CD14-positive monocyte (primary cell): ENCODE results near the gene REL. TPM values are rescaled to one million over a fixed set of nuclear protein-coding genes. Genes with fewer than 3 reads are reported as not detected.
A peak's percentile ranks its signal among the peaks of the same experiment; 100 is the strongest.
"Not testable (repeated sequence)": the region's sequence is repeated elsewhere in the genome, so short reads cannot be mapped to it uniquely, and the experiment has no call there.

Source experiments
- DNase-seq, 3 donors: peaks; one replicate each; pipeline ENCODE4 v3.0.0-alpha.2; 2011 to 2022
- H2AFZ ChIP-seq: 2 replicates; pipeline ENCODE4 v1.6.0; 2012; ENCODE audit warnings: mild to moderate bottlenecking, low read depth, low read length, inconsistent platforms; ENCODE audit not compliant: insufficient read depth, poor library complexity, severe bottlenecking
- H3K27ac ChIP-seq, 2 donors: 1 replicate in 1 of 2; 2 replicates in 1 of 2; pipeline ENCODE4 v1.5.1; 2012 to 2013; ENCODE audit warnings: low read length in 2 of 2, control low read depth in 1 of 2, inconsistent platforms in 1 of 2, low read depth in 1 of 2, mild to moderate bottlenecking in 1 of 2
- H3K27me3 ChIP-seq, 2 donors: one replicate each; pipeline versions ENCODE4 v1.6.0 to v1.6.1; 2011 to 2013; ENCODE audit warnings: low read length in 2 of 2; ENCODE audit not compliant: control insufficient read depth in 2 of 2, insufficient read depth in 2 of 2
- H3K36me3 ChIP-seq, 2 donors: replicated peaks in 1 of 2; 1 replicate in 1 of 2; 2 replicates in 1 of 2; pipeline versions ENCODE4 v1.5.1 to v1.6.1; 2012 to 2013; ENCODE audit warnings: low read length in 2 of 2, control low read depth in 1 of 2, inconsistent platforms in 1 of 2, mild to moderate bottlenecking in 1 of 2; ENCODE audit not compliant: insufficient read depth in 2 of 2, control insufficient read depth in 1 of 2
- H3K4me1 ChIP-seq, 2 donors: 1 replicate in 1 of 2; 2 replicates in 1 of 2; pipeline versions ENCODE4 v1.5.1 to v1.6.1; 2012 to 2013; ENCODE audit warnings: low read length in 2 of 2, control low read depth in 1 of 2, inconsistent platforms in 1 of 2, mild to moderate bottlenecking in 1 of 2, moderate library complexity in 1 of 2; ENCODE audit not compliant: insufficient read depth in 2 of 2, control insufficient read depth in 1 of 2
- H3K4me2 ChIP-seq: replicated peaks from 2 replicates; pipeline ENCODE3; 2012; ENCODE audit warnings: low read length, moderate library complexity, mild to moderate bottlenecking; ENCODE audit not compliant: poor library complexity, severe bottlenecking; ENCODE audit errors: extremely low read depth
- H3K4me3 ChIP-seq, 3 experiments: fragments of 200-600 bp in 1 of 3; sonication (generic) in 1 of 3; replicated peaks in 1 of 3; 1 replicate in 2 of 3; 2 replicates in 1 of 3; pipeline ENCODE4 v1.5.1; 2011 to 2013; ENCODE audit warnings: low read length in 3 of 3, mild to moderate bottlenecking in 3 of 3, control low read depth in 2 of 3, low read depth in 2 of 3, inconsistent platforms in 1 of 3, moderate library complexity in 1 of 3
- H3K79me2 ChIP-seq: 2 replicates; pipeline ENCODE4 v1.6.0; 2012; ENCODE audit warnings: mild to moderate bottlenecking, control low read depth, inconsistent platforms, low read length, moderate library complexity; ENCODE audit not compliant: insufficient read depth
- H3K9ac ChIP-seq: 2 replicates; pipeline ENCODE4 v1.6.0; 2017; ENCODE audit warnings: low read length, mild to moderate bottlenecking; ENCODE audit not compliant: insufficient read depth, poor library complexity, severe bottlenecking
- H3K9me3 ChIP-seq, 2 donors: replicated peaks in 1 of 2; 1 replicate in 1 of 2; 2 replicates in 1 of 2; pipeline versions ENCODE4 v1.5.1 to v1.6.1; 2012 to 2013; ENCODE audit warnings: low read length in 2 of 2, control low read depth in 1 of 2; ENCODE audit not compliant: control insufficient read depth in 1 of 2, insufficient read depth in 1 of 2
- H4K20me1 ChIP-seq: 2 replicates; pipeline ENCODE4 v1.6.0; 2012; ENCODE audit warnings: mild to moderate bottlenecking, low read length, control low read depth, moderate library complexity; ENCODE audit not compliant: insufficient read depth
- H3K27ac Mint-ChIP-seq, 7 donors: one replicate each; pipeline ENCODE4 v1.8.0; 2020; ENCODE audit warnings: mild to moderate bottlenecking in 7 of 7, mixed read lengths in 7 of 7, moderate library complexity in 6 of 7, inconsistent platforms in 2 of 7
- H3K27me3 Mint-ChIP-seq, 3 donors: one replicate each; pipeline ENCODE4 v1.8.0; 2021 to 2022; ENCODE audit warnings: low read depth in 3 of 3, mild to moderate bottlenecking in 3 of 3, mixed read lengths in 3 of 3, moderate library complexity in 3 of 3, inconsistent platforms in 1 of 3
- H3K36me3 Mint-ChIP-seq, 2 donors: one replicate each; pipeline ENCODE4 v1.8.0; 2020; ENCODE audit warnings: mixed read lengths in 2 of 2, inconsistent platforms in 1 of 2, mild to moderate bottlenecking in 1 of 2
- H3K4me1 Mint-ChIP-seq: one replicate; pipeline ENCODE4 v1.8.0; 2020; ENCODE audit warnings: mild to moderate bottlenecking, mixed read lengths
- H3K4me3 Mint-ChIP-seq, 2 donors: one replicate each; pipeline ENCODE4 v1.8.0; 2020; ENCODE audit warnings: mild to moderate bottlenecking in 2 of 2, mixed read lengths in 2 of 2, moderate library complexity in 1 of 2
- H3K9me3 Mint-ChIP-seq, 7 donors: one replicate each; pipeline ENCODE4 v1.8.0; 2020 to 2022; ENCODE audit warnings: mixed read lengths in 7 of 7, mild to moderate bottlenecking in 6 of 7, moderate library complexity in 6 of 7, inconsistent platforms in 2 of 7
- CTCF ChIP-seq: fragments of 200-600 bp; IDR thresholded peaks from one replicate; pipeline ENCODE4 v1.8.0; 2022; ENCODE audit warnings: antibody characterized with exemption, mild to moderate bottlenecking
- WGBS: methylation state at CpG from one replicate; pipeline ENCODE4 v1.1.5; 2013; ENCODE audit warnings: missing lambda C conversion rate; ENCODE audit not compliant: insufficient coverage; 5-methylcytosine and 5-hydroxymethylcytosine counted together
- intact Hi-C, 2 donors: fragments of 100-400 bp; cut with micrococcal nuclease; formaldehyde crosslinking; loops; one replicate each; pipeline versions ENCODE4 v1.15.0 to v1.15.1; 2023
- polyA plus RNA-seq, 3 donors: library from polyadenylated mRNA; depleted of rRNA in 1 of 3; unstranded in 2 of 3; stranded (reverse) in 1 of 3; fragments of 300-500 nt in 2 of 3; fragments of >200 nt in 1 of 3; fragmentation: Illumina TruSeq in 2 of 3; gene quantifications; 1 replicate in 2 of 3; 2 replicates in 1 of 3; pipeline ENCODE4 v1.2.3, GENCODE V29; 2012 to 2021

The REL gene
- polyA plus RNA-seq, 3 donors: 18.3 to 34.3 (median 20.3) TPM

- no peak overlapping the region for H3K27ac ChIP-seq
- no peak overlapping the region for H3K4me3 Mint-ChIP-seq
- no peaks in the 10 kb centered on the region for H3K4me1 ChIP-seq
- H3K9me3 Mint-ChIP-seq: no peaks in the 10 kb centered on the region
- no peak overlapping the region for H3K9ac ChIP-seq
- H3K27me3 ChIP-seq: no peaks in the 10 kb centered on the region
- H3K27me3 Mint-ChIP-seq: no peaks in the 10 kb centered on the region
- peaks cover 82% of the 10 kb centered on the region for H3K79me2 ChIP-seq
- peaks cover 86 to 99% of the 10 kb centered on the region in 2 donors for H3K36me3 ChIP-seq
- H3K9me3 ChIP-seq: no peaks in the 10 kb centered on the region
- H4K20me1 ChIP-seq: peaks cover 100% of the 10 kb centered on the region
- H3K4me2 ChIP-seq: no peak overlapping the region
- peak overlapping the region in 3 of 7 donors; percentile 8 to 52 (median 50) for H3K27ac Mint-ChIP-seq
- H3K36me3 Mint-ChIP-seq: peaks cover 73 to 92% of the 10 kb centered on the region in 2 donors
- DNase-seq: no peak
- no peaks in the 10 kb centered on the region for H3K4me1 Mint-ChIP-seq
- intact Hi-C loops: loop anchor here in 1 of 2 donors (1.0 kb wide), 1 partner anchor 15 kb away; no protein-coding TSS in a partner anchor
- TF ChIP-seq CTCF: no peak
- no peak overlapping the region for H2AFZ ChIP-seq
- H3K4me3 ChIP-seq: no peak overlapping the region
- WGBS: no CpG with 5 or more reads among the region's 1 CpG
These were observed 18.5 kb downstream of the REL start for GRCh38 chr2:60899892-60900249.

GRCh38 chr2:60901296-60901695 lies 19.9 kb downstream of the REL start:
- 96% methylated on average over 4 of the region's 6 CpGs for WGBS
- H3K4me2 ChIP-seq, H3K4me1 Mint-ChIP-seq, H3K9ac ChIP-seq, H3K27ac ChIP-seq, H3K27me3 ChIP-seq, DNase-seq, H2AFZ ChIP-seq, H3K9me3 ChIP-seq, H3K9me3 Mint-ChIP-seq, H3K4me3 Mint-ChIP-seq, H3K4me3 ChIP-seq, H3K27me3 Mint-ChIP-seq, H3K4me1 ChIP-seq, intact Hi-C loops: not testable (repeated sequence)
- Mint-ChIP-seq H3K27ac (peak overlapping the region in 1 of 7 donors; percentile 36), H3K36me3 (peaks cover 79 to 94% of the 10 kb centered on the region in 2 donors)
- peaks cover 100% of the 10 kb centered on the region for H4K20me1 ChIP-seq
- peaks cover 86 to 100% of the 10 kb centered on the region in 2 donors for H3K36me3 ChIP-seq
- H3K79me2 ChIP-seq: peaks cover 77% of the 10 kb centered on the region

GRCh38 chr2:60905867-60906266 lies 24.5 kb downstream of the REL start:
- peaks cover 64 to 97% of the 10 kb centered on the region in 2 donors for H3K36me3 ChIP-seq
- peak in 1 of 3 donors; percentile 62 for DNase-seq
- H3K4me3 ChIP-seq, H3K4me2 ChIP-seq, H3K4me3 Mint-ChIP-seq, H3K4me1 Mint-ChIP-seq, H2AFZ ChIP-seq, H3K9me3 ChIP-seq, H3K27me3 Mint-ChIP-seq, H3K27ac ChIP-seq, intact Hi-C loops, H3K4me1 ChIP-seq, H3K9me3 Mint-ChIP-seq, H3K9ac ChIP-seq, H3K27me3 ChIP-seq: not testable (repeated sequence)
- H4K20me1 ChIP-seq: peaks cover 98% of the 10 kb centered on the region
- Mint-ChIP-seq H3K36me3 (peaks cover 59 to 92% of the 10 kb centered on the region in 2 donors), H3K27ac (peak overlapping the region in 1 of 7 donors; percentile 45)
- no CpG with 5 or more reads among the region's 5 CpGs for WGBS
- H3K79me2 ChIP-seq: peaks cover 50% of the 10 kb centered on the region
